ENCODE data around the gene PATZ1.

The PATZ1 gene

GRCh38 chr22:31276426-31277167 is 69.5 kb downstream of the PATZ1 start:
- TF ChIP-seq CTCF (conservative IDR thresholded peaks at IDR 0.05): no peak
- H3K27ac ChIP-seq: peak overlapping the region; percentile 54; the same call in 1 of the 2 replicates

Data from VCaP (cell line).